Mammary microvascular endothelial cell (primary cell): Measurements from ENCODE around the gene APOL3. TPM values are rescaled to one million over a fixed set of nuclear protein-coding genes. Genes with fewer than 3 reads are reported as not detected.

Experiments
- total RNA-seq: library from RNA; depleted of rRNA; stranded (reverse); fragments of >200 nt; gene quantifications from 2 replicates; pipeline ENCODE4 v1.2.3, GENCODE V29; 2015

The APOL3 gene, protein sequence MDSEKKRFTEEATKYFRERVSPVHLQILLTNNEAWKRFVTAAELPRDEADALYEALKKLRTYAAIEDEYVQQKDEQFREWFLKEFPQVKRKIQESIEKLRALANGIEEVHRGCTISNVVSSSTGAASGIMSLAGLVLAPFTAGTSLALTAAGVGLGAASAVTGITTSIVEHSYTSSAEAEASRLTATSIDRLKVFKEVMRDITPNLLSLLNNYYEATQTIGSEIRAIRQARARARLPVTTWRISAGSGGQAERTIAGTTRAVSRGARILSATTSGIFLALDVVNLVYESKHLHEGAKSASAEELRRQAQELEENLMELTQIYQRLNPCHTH
- 115 and 119 TPM in 2 replicates for total RNA-seq

GRCh38 chr22:36160499-36160942 lies at the start of gene APOL3:
Gene APOL3, minus strand, starts transcription at chr22:36160755. Its CDS starts 11,700 bp downstream, at chr22:36149055.

DNA sequence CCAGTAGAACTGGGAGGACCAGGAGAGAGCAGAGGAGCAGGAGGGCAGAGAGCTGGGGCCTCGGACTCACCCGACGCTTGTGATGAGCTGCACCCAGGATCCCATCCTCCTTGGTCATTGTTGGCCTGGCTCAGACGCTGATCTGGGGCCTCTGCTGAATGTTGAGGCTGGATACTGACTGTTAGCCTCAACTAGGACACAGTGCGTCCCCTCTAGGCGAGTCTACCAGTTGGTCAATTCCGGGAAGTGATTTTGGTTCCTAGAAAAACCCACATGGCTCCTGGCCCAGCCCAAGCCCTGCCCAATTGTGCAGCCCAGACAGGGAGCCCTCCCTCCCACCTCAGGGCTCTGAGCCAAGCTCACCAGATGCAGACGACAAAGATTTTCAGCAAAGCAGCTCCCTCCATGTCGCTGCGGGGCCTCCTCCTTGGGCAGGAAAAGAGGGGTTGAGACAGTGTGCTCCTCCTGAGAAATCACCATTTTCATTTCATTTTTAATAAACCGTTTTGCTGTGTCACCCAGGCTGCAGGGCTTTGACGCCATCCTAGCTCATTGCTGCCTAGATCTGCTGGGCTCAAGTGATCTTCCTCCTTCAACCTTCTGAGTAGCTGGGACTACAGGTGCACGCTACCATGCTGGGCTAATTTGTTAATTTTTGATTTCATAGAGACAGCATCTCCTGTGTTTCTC lies 41.2 kb upstream of the APOL3 start, which contains the start of gene APOL4:
Gene APOL4 (minus strand): TSS at position 180 of the 690 bp plus-strand sequence. CDS start 75 bp downstream, at position 105.

Other genes starting within 250 kb of the APOL3 start
- 76.3 and 79.6 TPM in 2 replicates for gene RBFOX2, start 131.9 kb downstream of the APOL3 start, total RNA-seq
- gene APOL4, start 41.1 kb upstream of the APOL3 start, total RNA-seq: 1.1 and 3.3 TPM in 2 replicates
- 67.9 and 68.1 TPM in 2 replicates for gene APOL2, start 78.8 kb upstream of the APOL3 start, total RNA-seq
- 39.6 and 40.8 TPM in 2 replicates for gene APOL1, start 92.4 kb upstream of the APOL3 start, total RNA-seq
- 1,070 and 1,081 TPM in 2 replicates for gene MYH9, start 227.2 kb upstream of the APOL3 start, total RNA-seq